ENCODE data around the gene SIRPD.

DNA sequence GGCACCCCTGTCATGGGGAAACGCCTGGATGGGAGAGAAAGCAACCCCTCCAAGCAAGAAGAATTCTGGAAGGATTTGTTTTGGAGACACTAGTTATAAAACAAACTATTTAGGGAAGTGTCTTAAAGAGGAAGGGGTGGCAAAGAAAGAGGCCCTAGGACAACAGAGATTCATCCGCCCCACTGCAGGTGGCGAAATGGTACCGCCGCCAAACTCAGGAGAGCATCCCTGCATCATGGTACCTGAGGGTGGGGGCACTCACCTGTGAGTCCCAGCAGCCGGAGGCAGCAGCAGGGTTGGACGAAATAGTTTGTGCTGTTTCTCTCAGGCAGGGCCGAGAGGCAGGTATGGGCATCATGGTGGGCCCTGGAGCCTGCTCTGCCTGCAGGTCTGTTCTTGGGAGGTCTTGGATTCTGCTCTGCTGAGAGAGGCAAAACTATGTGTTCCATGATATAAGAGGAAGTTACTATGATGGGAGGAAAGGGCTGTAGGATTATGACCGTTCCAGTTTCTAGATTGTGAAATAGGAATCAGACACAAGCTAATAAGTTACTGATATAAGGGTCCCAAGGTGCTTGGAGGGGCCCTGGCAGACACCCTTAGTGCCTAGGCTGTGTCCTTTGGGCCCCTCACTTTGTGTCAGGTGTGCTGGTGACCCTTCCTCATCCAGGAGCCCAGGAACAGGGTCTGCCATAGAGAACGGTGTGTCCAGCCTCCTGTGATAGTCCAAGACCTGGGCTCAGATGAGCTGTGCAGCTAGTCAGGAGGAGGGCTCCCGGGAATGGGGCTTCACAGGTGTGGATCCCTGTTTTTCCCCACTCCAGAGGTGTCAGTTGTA is 20.4 kb downstream of the SIRPD start:
- TF ChIP-seq EZH2 (IDR thresholded peaks at IDR 0.05; ENCODE audit: low read length), result no peak
- TF ChIP-seq, protein P1, sequence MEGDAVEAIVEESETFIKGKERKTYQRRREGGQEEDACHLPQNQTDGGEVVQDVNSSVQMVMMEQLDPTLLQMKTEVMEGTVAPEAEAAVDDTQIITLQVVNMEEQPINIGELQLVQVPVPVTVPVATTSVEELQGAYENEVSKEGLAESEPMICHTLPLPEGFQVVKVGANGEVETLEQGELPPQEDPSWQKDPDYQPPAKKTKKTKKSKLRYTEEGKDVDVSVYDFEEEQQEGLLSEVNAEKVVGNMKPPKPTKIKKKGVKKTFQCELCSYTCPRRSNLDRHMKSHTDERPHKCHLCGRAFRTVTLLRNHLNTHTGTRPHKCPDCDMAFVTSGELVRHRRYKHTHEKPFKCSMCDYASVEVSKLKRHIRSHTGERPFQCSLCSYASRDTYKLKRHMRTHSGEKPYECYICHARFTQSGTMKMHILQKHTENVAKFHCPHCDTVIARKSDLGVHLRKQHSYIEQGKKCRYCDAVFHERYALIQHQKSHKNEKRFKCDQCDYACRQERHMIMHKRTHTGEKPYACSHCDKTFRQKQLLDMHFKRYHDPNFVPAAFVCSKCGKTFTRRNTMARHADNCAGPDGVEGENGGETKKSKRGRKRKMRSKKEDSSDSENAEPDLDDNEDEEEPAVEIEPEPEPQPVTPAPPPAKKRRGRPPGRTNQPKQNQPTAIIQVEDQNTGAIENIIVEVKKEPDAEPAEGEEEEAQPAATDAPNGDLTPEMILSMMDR (optimal IDR thresholded peaks at IDR 0.05 in 1 of 3, IDR thresholded peaks at IDR 0.05 in 1 of 3, conservative IDR thresholded peaks at IDR 0.05 in 1 of 3; ENCODE audit: extremely low read depth in 1 of 3, insufficient read depth in 2 of 3, low read length in 3 of 3), result no peak
